Measurements from ENCODE around the gene HLA-DMB. TPM values are rescaled to one million over a fixed set of nuclear protein-coding genes. Genes with fewer than 3 reads are reported as not detected.

Gene HLA-DMB
- total and polyA plus RNA-seq, 4 donors: 2.8 to 13.1 (median 7.7) TPM

DNA sequence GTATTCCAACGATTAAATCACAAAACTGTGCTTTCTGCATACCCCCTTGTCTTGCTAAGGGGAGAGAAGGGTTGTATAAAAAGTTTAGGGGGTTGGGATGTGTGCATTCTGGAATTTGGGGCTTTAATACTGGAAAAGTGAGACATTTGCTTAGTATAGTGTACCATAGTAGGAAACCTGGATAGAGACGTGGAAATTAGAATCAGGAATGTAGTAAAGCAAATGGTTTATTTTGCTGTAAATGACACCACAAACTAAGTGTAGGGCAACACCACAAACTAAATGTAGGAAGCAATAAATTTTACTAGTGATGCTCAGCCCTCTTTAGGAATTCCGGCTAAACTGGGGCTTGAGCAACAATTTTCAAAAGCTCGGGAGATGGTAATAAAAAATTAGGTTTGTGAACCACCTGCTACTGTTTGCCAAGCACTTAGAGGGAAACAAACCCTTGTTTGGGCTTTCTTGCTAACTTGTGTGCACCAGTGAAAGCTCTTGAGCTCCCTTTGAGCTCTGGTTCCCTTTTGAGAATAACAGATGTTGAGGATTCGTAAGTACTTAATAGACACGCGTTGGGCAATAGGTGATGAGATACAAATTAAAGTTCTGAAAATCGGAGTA, 41.4 kb upstream of the HLA-DMB start:
- no peak for DNase-seq (ENCODE audit: low spot score)
- Histone ChIP-seq H3K9ac (ENCODE audit: low read depth in 1 of 2, low read length in 2 of 2) (no peak overlapping the region), H3K9me3 (ENCODE audit: control insufficient read depth in 4 of 4, low read length in 3 of 4) (no peaks in the 10 kb centered on the region), H3K27ac (ENCODE audit: low read depth in 1 of 2, low read length in 2 of 2) (no peak overlapping the region), H3K4me3 (ENCODE audit: low read depth in 1 of 3, low read length in 3 of 3) (no peak overlapping the region), H3K27me3 (ENCODE audit: control insufficient read depth in 4 of 4, insufficient read depth in 4 of 4, low read length in 3 of 4) (no peaks in the 10 kb centered on the region), H3K4me1 (ENCODE audit: control insufficient read depth in 4 of 4, insufficient read depth in 4 of 4, low read length in 3 of 4) (peaks cover 0 to 26% (median 19%) of the 10 kb centered on the region in 4 donors), H3K36me3 (ENCODE audit: control insufficient read depth in 4 of 4, insufficient read depth in 3 of 4, low read depth in 1 of 4, low read length in 3 of 4) (peaks cover 20 to 48% (median 43%) of the 10 kb centered on the region in 4 donors)
- 69% methylated on average over 8 of the region's 8 CpGs for WGBS
- no peak for TF ChIP-seq ZBTB33 (IDR thresholded peaks at IDR 0.05)
- TF ChIP-seq TAF1 (conservative IDR thresholded peaks at IDR 0.05): no peak
- TF ChIP-seq, protein P1, sequence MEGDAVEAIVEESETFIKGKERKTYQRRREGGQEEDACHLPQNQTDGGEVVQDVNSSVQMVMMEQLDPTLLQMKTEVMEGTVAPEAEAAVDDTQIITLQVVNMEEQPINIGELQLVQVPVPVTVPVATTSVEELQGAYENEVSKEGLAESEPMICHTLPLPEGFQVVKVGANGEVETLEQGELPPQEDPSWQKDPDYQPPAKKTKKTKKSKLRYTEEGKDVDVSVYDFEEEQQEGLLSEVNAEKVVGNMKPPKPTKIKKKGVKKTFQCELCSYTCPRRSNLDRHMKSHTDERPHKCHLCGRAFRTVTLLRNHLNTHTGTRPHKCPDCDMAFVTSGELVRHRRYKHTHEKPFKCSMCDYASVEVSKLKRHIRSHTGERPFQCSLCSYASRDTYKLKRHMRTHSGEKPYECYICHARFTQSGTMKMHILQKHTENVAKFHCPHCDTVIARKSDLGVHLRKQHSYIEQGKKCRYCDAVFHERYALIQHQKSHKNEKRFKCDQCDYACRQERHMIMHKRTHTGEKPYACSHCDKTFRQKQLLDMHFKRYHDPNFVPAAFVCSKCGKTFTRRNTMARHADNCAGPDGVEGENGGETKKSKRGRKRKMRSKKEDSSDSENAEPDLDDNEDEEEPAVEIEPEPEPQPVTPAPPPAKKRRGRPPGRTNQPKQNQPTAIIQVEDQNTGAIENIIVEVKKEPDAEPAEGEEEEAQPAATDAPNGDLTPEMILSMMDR (IDR thresholded peaks at IDR 0.05; ENCODE audit: low read depth, low read length, missing input control): no peak
- TF ChIP-seq SP1 (IDR thresholded peaks at IDR 0.05): no peak

DNA sequence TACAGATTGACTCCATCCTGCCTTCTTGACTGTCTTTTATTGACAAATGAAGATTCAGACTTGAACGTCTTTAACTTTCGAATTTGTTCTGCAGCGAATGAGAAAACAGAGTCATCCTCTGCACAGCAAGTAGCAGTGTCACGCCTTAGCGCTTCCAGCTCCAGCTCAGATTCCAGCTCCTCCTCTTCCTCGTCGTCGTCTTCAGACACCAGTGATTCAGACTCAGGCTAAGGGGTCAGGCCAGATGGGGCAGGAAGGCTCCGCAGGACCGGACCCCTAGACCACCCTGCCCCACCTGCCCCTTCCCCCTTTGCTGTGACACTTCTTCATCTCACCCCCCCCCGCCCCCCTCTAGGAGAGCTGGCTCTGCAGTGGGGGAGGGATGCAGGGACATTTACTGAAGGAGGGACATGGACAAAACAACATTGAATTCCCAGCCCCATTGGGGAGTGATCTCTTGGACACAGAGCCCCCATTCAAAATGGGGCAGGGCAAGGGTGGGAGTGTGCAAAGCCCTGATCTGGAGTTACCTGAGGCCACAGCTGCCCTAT, 39.7 kb upstream of the HLA-DMB start:
- H3K9me3 ChIP-seq (ENCODE audit: control insufficient read depth in 4 of 4, low read length in 3 of 4): no peaks in the 10 kb centered on the region
- H3K27ac ChIP-seq (ENCODE audit: low read depth in 1 of 2, low read length in 2 of 2): no peak overlapping the region
- peaks cover 25 to 63% (median 59%) of the 10 kb centered on the region in 4 donors for H3K36me3 ChIP-seq (ENCODE audit: control insufficient read depth in 4 of 4, insufficient read depth in 3 of 4, low read depth in 1 of 4, low read length in 3 of 4)
- no peak overlapping the region for H3K9ac ChIP-seq (ENCODE audit: low read depth in 1 of 2, low read length in 2 of 2)
- no peak for DNase-seq (ENCODE audit: low spot score)
- H3K4me3 ChIP-seq (ENCODE audit: low read depth in 1 of 3, low read length in 3 of 3): no peak overlapping the region
- no peaks in the 10 kb centered on the region for H3K27me3 ChIP-seq (ENCODE audit: control insufficient read depth in 4 of 4, insufficient read depth in 4 of 4, low read length in 3 of 4)
- TF ChIP-seq FOXA1 (IDR thresholded peaks at IDR 0.05) (no peak), FOXA2 (IDR thresholded peaks at IDR 0.05) (no peak), EGR1 (IDR thresholded peaks at IDR 0.05; ENCODE audit: low read depth in 2 of 2) (no peak), GABPA (IDR thresholded peaks at IDR 0.05 in 1 of 2, conservative IDR thresholded peaks at IDR 0.05 in 1 of 2) (no peak), HNF4G (IDR thresholded peaks at IDR 0.05) (no peak), RAD21 (IDR thresholded peaks at IDR 0.05) (no peak), JUND (IDR thresholded peaks at IDR 0.05) (no peak), HNF4A (conservative IDR thresholded peaks at IDR 0.05) (no peak), YY1 (IDR thresholded peaks at IDR 0.05) (no peak), TAF1 (conservative IDR thresholded peaks at IDR 0.05) (no peak), MAX (IDR thresholded peaks at IDR 0.05) (no peak), SP1 (IDR thresholded peaks at IDR 0.05) (no peak)
- TF ChIP-seq, protein P2, sequence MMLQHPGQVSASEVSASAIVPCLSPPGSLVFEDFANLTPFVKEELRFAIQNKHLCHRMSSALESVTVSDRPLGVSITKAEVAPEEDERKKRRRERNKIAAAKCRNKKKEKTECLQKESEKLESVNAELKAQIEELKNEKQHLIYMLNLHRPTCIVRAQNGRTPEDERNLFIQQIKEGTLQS (IDR thresholded peaks at IDR 0.05): no peak
- TF ChIP-seq, protein P1 (IDR thresholded peaks at IDR 0.05; ENCODE audit: low read depth, low read length, missing input control): no peak
- WGBS: 72% methylated on average over 11 of the region's 11 CpGs
- peaks cover 1 to 42% (median 36%) of the 10 kb centered on the region in 4 donors for H3K4me1 ChIP-seq (ENCODE audit: control insufficient read depth in 4 of 4, insufficient read depth in 4 of 4, low read length in 3 of 4)

Data from liver (tissue), 9 donors.